ENCODE measurements around the gene PODNL1.

The PODNL1 gene

DNA sequence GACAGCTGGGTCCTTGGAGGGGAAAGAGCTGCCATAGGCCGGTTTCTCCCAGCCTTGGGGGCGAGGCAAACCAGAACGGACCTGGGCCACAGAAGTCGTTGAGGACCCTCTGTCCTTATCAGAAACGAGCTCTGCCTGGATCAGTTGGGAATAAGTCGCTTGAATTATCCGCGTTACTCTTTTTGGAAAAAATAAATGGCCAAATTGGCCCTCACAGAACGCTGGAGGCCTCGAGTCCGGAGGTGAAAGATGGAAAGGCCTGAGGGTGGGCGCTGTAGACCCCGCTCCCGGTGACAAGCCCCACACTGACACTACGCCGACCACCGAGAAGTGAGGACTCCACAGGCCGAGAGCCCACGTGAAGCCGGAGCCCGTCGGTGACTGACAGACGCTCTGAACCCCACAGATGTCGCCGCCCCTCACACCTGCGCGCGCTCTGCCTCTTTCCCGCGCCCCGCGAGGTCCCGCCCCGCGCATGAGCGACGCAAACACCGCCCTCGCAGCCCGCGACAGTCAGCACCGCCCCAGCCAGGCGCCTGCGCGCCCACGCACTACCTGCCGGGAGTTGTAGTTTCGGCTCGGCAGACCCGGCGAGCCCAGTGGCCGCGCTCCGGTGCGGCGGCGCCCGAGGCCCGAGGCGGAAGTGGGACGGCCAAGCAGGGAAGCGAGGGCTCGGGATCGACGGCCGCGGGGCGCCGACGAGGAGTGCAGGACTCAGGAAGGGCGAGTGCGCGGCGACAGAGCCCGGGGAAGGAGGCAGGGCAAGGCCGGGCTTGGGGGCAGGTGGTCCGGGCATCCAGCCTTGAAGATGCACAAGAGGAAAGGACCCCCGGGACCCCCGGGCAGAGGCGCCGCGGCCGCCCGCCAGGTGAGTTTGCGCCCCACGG lies 32.3 kb downstream of the PODNL1 start, which contains the start of the genes BRME1 and CC2D1A:
Gene BRME1, minus strand, starts transcription at position 484 of the 887 bp plus-strand sequence. CDS start 1,225 bp downstream, outside the sequence.
Gene CC2D1A, plus strand, starts transcription at position 568 of the 887 bp plus-strand sequence. Its CDS starts 241 bp downstream, at position 809.
- peak; percentile 28 for TF ChIP-seq PAX5 (IDR thresholded peaks at IDR 0.05; ENCODE audit: insufficient read depth, low read length, severe bottlenecking)
- TF ChIP-seq SPI1 (IDR thresholded peaks at IDR 0.05; ENCODE audit: low read depth, low read length): peak; percentile 25; the same call in 1 of the 2 replicates
- TF ChIP-seq TAF1 (IDR thresholded peaks at IDR 0.05; ENCODE audit: low read depth, low read length): no peak
- peak; percentile 51; the same call in 1 of the 2 replicates for TF ChIP-seq POLR2A (IDR thresholded peaks at IDR 0.05; ENCODE audit: low read depth, low read length)
- FAIRE-seq (peak; percentile 99), DNase-seq (ENCODE audit: insufficient read length, low spot score) (peak; percentile 100)

DNA sequence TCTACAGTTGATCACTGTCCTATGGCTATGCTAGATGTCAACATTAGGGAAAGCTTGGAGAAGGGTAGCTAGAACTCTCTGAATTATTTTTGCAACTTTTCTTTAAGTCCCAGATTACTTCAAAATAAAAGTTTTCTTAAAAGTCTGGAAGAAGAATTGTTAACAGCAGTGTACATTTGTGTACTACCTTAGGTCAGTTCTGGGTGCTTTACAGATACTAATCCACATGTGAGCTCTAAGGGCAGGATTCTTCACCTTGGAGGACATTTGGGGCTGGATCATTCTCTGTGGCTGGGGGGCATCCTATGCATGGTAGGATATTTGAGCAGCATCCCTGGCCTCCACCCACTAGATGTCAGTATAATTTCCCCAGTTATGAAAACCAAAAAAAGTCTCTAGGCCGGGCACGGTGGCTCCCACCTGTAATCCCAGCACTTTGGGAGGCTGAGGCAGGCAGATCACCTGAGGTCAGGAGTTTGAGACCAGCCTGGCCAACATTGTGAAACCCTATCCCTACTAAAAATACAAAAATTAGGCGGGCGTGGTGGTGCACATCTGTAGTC lies 35.1 kb downstream of the PODNL1 start:
- no peak for TF ChIP-seq POLR2A (IDR thresholded peaks at IDR 0.05; ENCODE audit: low read depth, low read length)
- no peak for TF ChIP-seq PAX5 (IDR thresholded peaks at IDR 0.05; ENCODE audit: insufficient read depth, low read length, severe bottlenecking)
- no peak for TF ChIP-seq POLR2AphosphoS5 (IDR thresholded peaks at IDR 0.05; ENCODE audit: low read depth, low read length)
- no peak for TF ChIP-seq TAF1 (IDR thresholded peaks at IDR 0.05; ENCODE audit: low read depth, low read length)
- TF ChIP-seq POU2F2 (IDR thresholded peaks at IDR 0.05; ENCODE audit: low read depth, low read length): 0 out of 2 replicates have a peak, but pooled peaks have one; percentile 25
- no peak for TF ChIP-seq SPI1 (IDR thresholded peaks at IDR 0.05; ENCODE audit: low read depth, low read length)
- FAIRE-seq: no peak
- no peak for DNase-seq (ENCODE audit: insufficient read length, low spot score)

DNA sequence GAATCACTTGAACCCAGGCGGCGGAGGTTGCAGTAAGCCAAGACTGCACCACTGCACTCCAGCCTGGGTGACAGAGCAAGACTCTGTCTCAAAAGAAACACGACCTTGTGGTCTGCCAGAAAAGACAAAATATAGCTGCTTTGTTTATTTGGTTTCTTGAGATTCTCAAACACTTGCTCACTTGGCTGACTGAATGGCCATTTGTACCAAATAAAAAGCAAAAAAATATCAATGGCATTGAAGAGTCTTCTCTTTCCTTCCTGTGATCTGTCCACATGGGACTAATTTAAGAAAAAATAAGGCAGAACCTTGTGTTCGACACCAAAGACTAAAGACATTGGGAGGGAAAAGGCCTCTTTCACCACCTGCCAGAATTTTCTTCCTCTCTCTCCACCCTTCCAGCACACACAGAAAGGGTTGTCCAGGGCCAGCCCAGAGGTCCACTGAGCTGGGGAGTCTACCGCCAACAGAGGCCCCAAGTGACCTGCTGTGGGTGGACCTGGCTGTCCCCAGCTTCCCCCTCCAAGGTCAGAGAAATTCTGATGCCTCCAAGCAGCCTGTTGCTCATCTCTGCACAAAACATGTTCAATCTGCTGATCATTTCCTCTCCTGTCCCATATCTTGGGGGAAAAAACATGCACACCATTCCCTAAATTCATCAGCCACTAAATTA lies 38.2 kb downstream of the PODNL1 start:
- TF ChIP-seq POLR2AphosphoS5 (IDR thresholded peaks at IDR 0.05; ENCODE audit: low read depth, low read length): no peak
- no peak for TF ChIP-seq PAX5 (IDR thresholded peaks at IDR 0.05; ENCODE audit: insufficient read depth, low read length, severe bottlenecking)
- no peak for TF ChIP-seq TAF1 (IDR thresholded peaks at IDR 0.05; ENCODE audit: low read depth, low read length)
- TF ChIP-seq POU2F2 (IDR thresholded peaks at IDR 0.05; ENCODE audit: low read depth, low read length): no peak
- TF ChIP-seq SPI1 (IDR thresholded peaks at IDR 0.05; ENCODE audit: low read depth, low read length): no peak
- TF ChIP-seq POLR2A (IDR thresholded peaks at IDR 0.05; ENCODE audit: low read depth, low read length): no peak
- no peak for FAIRE-seq
- no peak for DNase-seq (ENCODE audit: insufficient read length, low spot score)

DNA sequence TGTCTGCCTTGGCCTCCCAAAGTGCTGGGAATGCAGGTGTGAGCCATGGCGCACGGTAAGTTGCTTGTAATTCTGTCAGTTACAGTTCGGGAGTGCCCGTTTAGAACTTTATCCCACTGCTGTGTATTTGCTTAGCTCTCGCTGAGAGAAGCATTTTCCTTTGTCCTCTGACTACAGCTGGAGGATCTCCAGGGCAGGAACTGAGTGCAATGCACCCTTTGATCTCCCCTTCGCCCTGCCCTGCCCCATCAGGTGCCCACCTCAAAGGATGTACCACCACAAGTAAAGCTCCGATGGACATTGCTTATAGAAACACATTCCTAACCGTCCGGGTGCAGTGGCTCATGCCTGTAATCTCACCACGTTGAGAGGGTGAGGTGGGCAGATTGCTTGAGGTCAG lies 38.8 kb downstream of the PODNL1 start:
- TF ChIP-seq POU2F2 (IDR thresholded peaks at IDR 0.05; ENCODE audit: low read depth, low read length): no peak
- TF ChIP-seq SPI1 (IDR thresholded peaks at IDR 0.05; ENCODE audit: low read depth, low read length): no peak
- TF ChIP-seq POLR2AphosphoS5 (IDR thresholded peaks at IDR 0.05; ENCODE audit: low read depth, low read length): no peak
- TF ChIP-seq PAX5 (IDR thresholded peaks at IDR 0.05; ENCODE audit: insufficient read depth, low read length, severe bottlenecking): no peak
- no peak for TF ChIP-seq TAF1 (IDR thresholded peaks at IDR 0.05; ENCODE audit: low read depth, low read length)
- no peak for TF ChIP-seq POLR2A (IDR thresholded peaks at IDR 0.05; ENCODE audit: low read depth, low read length)
- FAIRE-seq (no peak), DNase-seq (ENCODE audit: insufficient read length, low spot score) (no peak)

DNA sequence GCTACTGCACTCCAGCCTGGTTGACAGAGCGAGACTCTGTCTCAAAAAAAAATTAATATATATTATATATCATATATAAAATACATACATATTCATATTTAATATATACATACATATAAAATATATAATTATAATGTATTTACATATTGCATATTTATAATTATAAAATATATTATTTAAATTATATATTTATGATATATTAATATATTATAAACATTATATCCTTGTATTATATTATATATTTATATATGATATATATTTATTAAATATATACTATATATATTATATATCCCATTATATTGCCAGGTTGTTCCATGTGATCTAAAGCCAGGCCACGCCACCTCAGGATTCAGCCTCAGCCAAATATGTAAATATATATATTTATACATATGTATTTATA lies 42.0 kb downstream of the PODNL1 start:
- TF ChIP-seq POU2F2 (IDR thresholded peaks at IDR 0.05; ENCODE audit: low read depth, low read length) (no peak), PAX5 (IDR thresholded peaks at IDR 0.05; ENCODE audit: insufficient read depth, low read length, severe bottlenecking) (no peak), TAF1 (IDR thresholded peaks at IDR 0.05; ENCODE audit: low read depth, low read length) (no peak), SPI1 (IDR thresholded peaks at IDR 0.05; ENCODE audit: low read depth, low read length) (no peak), POLR2AphosphoS5 (IDR thresholded peaks at IDR 0.05; ENCODE audit: low read depth, low read length) (no peak), POLR2A (IDR thresholded peaks at IDR 0.05; ENCODE audit: low read depth, low read length) (no peak)
- FAIRE-seq (no peak), DNase-seq (ENCODE audit: insufficient read length, low spot score) (no peak)

DNA sequence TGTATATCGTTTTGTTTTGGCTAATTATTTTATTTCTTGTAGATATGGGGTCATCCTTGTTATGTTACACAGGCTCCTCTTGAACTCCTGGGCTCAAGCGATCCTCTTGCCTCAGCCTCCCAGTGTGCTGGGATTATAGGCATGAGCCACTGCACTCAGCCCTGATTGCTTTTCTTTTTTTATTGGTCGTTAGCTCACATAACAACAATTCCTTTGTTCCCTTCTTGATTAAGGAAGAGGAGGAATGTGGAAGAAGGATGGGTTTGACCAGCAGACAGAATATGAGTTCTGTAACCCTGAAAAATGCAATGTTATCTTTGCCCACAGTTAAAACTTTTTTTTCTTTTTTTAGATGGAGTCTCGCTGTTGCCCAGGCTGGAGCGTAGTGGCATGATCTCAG lies 43.7 kb downstream of the PODNL1 start:
- FAIRE-seq (no peak), DNase-seq (ENCODE audit: insufficient read length, low spot score) (no peak)
- TF ChIP-seq POLR2AphosphoS5 (IDR thresholded peaks at IDR 0.05; ENCODE audit: low read depth, low read length) (no peak), PAX5 (IDR thresholded peaks at IDR 0.05; ENCODE audit: insufficient read depth, low read length, severe bottlenecking) (no peak)

DNA sequence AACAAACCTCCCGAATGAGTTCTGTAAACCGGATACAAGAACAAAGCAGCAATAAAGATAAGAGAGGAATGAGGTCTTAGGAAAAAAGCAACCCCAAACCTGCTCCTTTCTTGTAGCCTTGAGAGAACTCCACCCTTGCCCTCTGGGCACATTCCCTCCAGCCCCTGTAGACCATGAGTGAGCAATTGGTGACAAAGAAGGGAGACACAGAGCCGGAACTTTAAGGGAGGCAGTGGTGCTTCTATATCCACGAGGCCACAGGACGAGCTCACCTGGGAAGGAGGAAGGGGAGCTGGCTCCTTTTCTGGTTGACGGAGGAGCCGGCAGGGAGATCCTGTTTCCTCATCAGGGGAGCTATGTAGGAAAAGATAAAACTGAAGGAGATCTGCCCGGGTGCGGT lies 45.3 kb downstream of the PODNL1 start:
- DNase-seq (ENCODE audit: insufficient read length, low spot score) (no peak), FAIRE-seq (no peak)
- TF ChIP-seq PAX5 (IDR thresholded peaks at IDR 0.05; ENCODE audit: insufficient read depth, low read length, severe bottlenecking): no peak
- TF ChIP-seq SPI1 (IDR thresholded peaks at IDR 0.05; ENCODE audit: low read depth, low read length): no peak
- TF ChIP-seq POU2F2 (IDR thresholded peaks at IDR 0.05; ENCODE audit: low read depth, low read length): no peak
- no peak for TF ChIP-seq POLR2AphosphoS5 (IDR thresholded peaks at IDR 0.05; ENCODE audit: low read depth, low read length)
- no peak for TF ChIP-seq POLR2A (IDR thresholded peaks at IDR 0.05; ENCODE audit: low read depth, low read length)
- no peak for TF ChIP-seq TAF1 (IDR thresholded peaks at IDR 0.05; ENCODE audit: low read depth, low read length)

DNA sequence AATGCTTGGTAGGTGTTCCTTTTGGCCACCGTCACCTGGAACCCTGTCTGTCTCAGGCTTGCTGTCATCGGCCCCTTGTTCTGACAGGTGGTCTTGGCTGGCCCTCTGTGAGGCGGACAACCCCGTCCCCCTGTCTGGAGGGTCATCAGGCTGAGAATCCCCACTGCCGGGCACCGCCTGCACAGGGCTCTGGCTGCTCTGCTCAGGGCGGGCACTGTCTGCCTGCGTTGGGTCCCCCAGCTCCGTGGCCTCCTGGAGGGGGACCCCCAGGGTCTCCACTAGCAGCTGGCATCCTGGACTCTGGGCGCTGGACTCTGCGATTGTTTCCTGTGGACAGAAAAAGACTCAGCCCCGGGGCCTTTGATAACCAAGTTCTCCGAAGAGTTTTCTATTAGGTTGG lies 48.1 kb downstream of the PODNL1 start:
- TF ChIP-seq TAF1 (IDR thresholded peaks at IDR 0.05; ENCODE audit: low read depth, low read length) (no peak), POLR2AphosphoS5 (IDR thresholded peaks at IDR 0.05; ENCODE audit: low read depth, low read length) (no peak), PAX5 (IDR thresholded peaks at IDR 0.05; ENCODE audit: insufficient read depth, low read length, severe bottlenecking) (no peak), SPI1 (IDR thresholded peaks at IDR 0.05; ENCODE audit: low read depth, low read length) (no peak)
- DNase-seq (ENCODE audit: insufficient read length, low spot score): no peak

DNA sequence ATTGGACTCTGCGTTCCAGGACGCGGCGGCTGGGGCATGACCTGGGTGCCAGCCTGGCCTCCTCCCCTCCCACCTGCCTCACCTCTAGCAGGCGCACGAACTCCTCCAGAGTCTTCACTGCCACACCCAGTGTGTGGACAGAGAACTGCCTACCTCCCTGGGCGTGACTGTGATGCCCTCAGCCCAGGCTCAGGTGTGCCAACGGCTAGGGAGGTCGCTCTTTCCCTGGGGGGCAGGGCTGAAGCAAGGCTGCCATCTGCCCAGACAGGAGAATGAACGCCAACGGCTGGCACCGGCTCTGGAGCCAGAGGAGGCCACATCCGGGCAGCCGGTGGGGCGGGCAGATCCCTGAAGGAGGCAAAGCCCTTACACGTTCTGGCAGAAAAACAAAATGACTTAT lies 49.9 kb downstream of the PODNL1 start:
- TF ChIP-seq TAF1 (IDR thresholded peaks at IDR 0.05; ENCODE audit: low read depth, low read length): no peak
- TF ChIP-seq SPI1 (IDR thresholded peaks at IDR 0.05; ENCODE audit: low read depth, low read length): no peak
- TF ChIP-seq PAX5 (IDR thresholded peaks at IDR 0.05; ENCODE audit: insufficient read depth, low read length, severe bottlenecking): no peak
- no peak for TF ChIP-seq POU2F2 (IDR thresholded peaks at IDR 0.05; ENCODE audit: low read depth, low read length)
- TF ChIP-seq POLR2A (IDR thresholded peaks at IDR 0.05; ENCODE audit: low read depth, low read length): no peak
- no peak for TF ChIP-seq POLR2AphosphoS5 (IDR thresholded peaks at IDR 0.05; ENCODE audit: low read depth, low read length)
- DNase-seq (ENCODE audit: insufficient read length, low spot score): no peak
- FAIRE-seq: no peak

More for the DNA sequence above, 48.1 kb downstream of the PODNL1 start:
- no peak for FAIRE-seq

All from GM12891 (cell line).